NCI-H345 treated with DMSO at 0.1 percent for 48 hours (cell line): Measurements from ENCODE around the gene TRMT1.
A peak's percentile ranks its signal among the peaks of the same experiment; 100 is the strongest.

Source experiments
- DNase-seq: peaks from one replicate; lab custom pipeline; 2025; ENCODE audit not compliant: unreplicated experiment; lab: John Stamatoyannopoulos, UW

TRMT1 gene

GRCh38 chr19:13072188-13072908 lies 44.2 kb downstream of the TRMT1 start:
- DNase-seq = no peak

- DNase-seq = no peak
Measured at GRCh38 chr19:13071444-13072187, 44.9 kb downstream of the TRMT1 start.

- no peak for DNase-seq
Measured at GRCh38 chr19:13070425-13071140, 46.0 kb downstream of the TRMT1 start.

- no peak for DNase-seq
Measured at GRCh38 chr19:13069415-13070359, 46.9 kb downstream of the TRMT1 start.

GRCh38 chr19:13068085-13068846 lies 48.3 kb downstream of the TRMT1 start:
- DNase-seq = no peak

GRCh38 chr19:13066933-13067807 lies 49.4 kb downstream of the TRMT1 start:
- no peak for DNase-seq

GRCh38 chr19:13066226-13066625 lies 50.3 kb downstream of the TRMT1 start:
- DNase-seq = no peak

GRCh38 chr19:13064092-13064489 lies 52.4 kb downstream of the TRMT1 start:
- no peak for DNase-seq

- no peak for DNase-seq
Measured at GRCh38 chr19:13063461-13064091, 53.0 kb downstream of the TRMT1 start.

- DNase-seq = no peak
Measured at GRCh38 chr19:13062317-13062716, 54.2 kb downstream of the TRMT1 start.

GRCh38 chr19:13060964-13061927 lies 55.3 kb downstream of the TRMT1 start:
- peak; percentile 13 for DNase-seq

- no peak for DNase-seq
Measured at GRCh38 chr19:13060233-13060963, 56.1 kb downstream of the TRMT1 start.

GRCh38 chr19:13058951-13059660 lies 57.4 kb downstream of the TRMT1 start:
- DNase-seq = no peak

GRCh38 chr19:13057744-13058143 lies 58.8 kb downstream of the TRMT1 start:
- no peak for DNase-seq

GRCh38 chr19:13057147-13057572 lies 59.4 kb downstream of the TRMT1 start:
- no peak for DNase-seq

GRCh38 chr19:13056052-13056660 lies 60.4 kb downstream of the TRMT1 start:
- DNase-seq = no peak
